ENCODE data around the gene PTPRA. TPM values are rescaled to one million over a fixed set of nuclear protein-coding genes. Genes with fewer than 3 reads are reported as not detected.
A peak's percentile ranks its signal among the peaks of the same experiment; 100 is the strongest.

The PTPRA gene
- total RNA-seq, 4 donors from 2014 or later, result 50.7 to 96.7 (median 64.1) TPM

DNA sequence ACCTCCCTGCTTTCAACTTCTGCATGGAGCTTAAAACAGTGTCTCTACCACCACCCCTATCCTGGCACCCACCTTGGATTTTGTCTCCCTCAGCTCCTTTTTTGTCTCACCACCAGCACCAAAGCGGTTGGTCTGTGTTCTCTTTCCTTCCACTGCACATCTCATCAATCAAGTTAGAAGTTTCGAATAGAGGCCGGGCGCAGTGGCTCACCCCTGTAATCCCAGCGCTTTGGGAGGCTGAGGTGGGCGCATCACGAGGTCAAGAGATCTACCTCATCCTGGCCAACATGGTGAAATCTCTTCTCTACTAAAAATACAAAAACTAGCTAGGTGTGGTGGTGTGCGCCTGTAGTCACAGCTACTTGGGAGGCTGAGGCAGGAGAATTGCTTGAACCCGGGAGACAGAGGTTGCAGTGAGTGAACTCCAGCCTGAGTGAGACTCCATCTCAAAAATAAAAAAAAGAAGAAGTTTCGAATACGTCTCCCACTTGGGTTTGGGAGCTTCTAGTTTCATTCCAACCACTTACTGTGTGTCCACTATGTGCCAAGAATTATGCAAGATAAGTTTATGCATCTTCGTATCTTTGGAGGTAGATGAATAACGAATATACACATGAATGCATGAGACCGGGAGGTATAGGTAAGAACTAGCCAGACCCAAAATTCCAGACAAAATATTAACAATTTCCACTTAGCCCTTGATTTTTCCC lies 38.7 kb upstream of the PTPRA start:
- TF ChIP-seq POLR2A (IDR thresholded peaks at IDR 0.05), result no peak
- TF ChIP-seq, protein P1, sequence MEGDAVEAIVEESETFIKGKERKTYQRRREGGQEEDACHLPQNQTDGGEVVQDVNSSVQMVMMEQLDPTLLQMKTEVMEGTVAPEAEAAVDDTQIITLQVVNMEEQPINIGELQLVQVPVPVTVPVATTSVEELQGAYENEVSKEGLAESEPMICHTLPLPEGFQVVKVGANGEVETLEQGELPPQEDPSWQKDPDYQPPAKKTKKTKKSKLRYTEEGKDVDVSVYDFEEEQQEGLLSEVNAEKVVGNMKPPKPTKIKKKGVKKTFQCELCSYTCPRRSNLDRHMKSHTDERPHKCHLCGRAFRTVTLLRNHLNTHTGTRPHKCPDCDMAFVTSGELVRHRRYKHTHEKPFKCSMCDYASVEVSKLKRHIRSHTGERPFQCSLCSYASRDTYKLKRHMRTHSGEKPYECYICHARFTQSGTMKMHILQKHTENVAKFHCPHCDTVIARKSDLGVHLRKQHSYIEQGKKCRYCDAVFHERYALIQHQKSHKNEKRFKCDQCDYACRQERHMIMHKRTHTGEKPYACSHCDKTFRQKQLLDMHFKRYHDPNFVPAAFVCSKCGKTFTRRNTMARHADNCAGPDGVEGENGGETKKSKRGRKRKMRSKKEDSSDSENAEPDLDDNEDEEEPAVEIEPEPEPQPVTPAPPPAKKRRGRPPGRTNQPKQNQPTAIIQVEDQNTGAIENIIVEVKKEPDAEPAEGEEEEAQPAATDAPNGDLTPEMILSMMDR (IDR thresholded peaks at IDR 0.05), result no peak
- 94 to 97% methylated on average over 14 of the region's 14 CpGs for WGBS, 2 donors
- intact Hi-C loops (cut with DNase I; ENCODE audit: low total_unique reads), result no loop called here
- H3K4me3 ChIP-seq (ENCODE audit: low read depth, poor library complexity, severe bottlenecking), result no peak overlapping the region
- DNase-seq (ENCODE audit: low spot score in 2 of 2), result peak in 1 of 2 donors; percentile 56

- WGBS, 2 donors, result 96 to 97% methylated on average over 5 to 6 of the region's 6 CpGs
- peak in 1 of 2 donors; percentile 57 for DNase-seq (ENCODE audit: low spot score in 2 of 2)
- no peak for TF ChIP-seq POLR2A (IDR thresholded peaks at IDR 0.05)
- TF ChIP-seq, protein P1 (IDR thresholded peaks at IDR 0.05), result no peak
- no peak overlapping the region for H3K4me3 ChIP-seq (ENCODE audit: low read depth, poor library complexity, severe bottlenecking)
- intact Hi-C loops (cut with DNase I; ENCODE audit: low total_unique reads), result no loop called here
Observed at GRCh38 chr20:2835331-2835796, 37.9 kb upstream of the PTPRA start.

DNA sequence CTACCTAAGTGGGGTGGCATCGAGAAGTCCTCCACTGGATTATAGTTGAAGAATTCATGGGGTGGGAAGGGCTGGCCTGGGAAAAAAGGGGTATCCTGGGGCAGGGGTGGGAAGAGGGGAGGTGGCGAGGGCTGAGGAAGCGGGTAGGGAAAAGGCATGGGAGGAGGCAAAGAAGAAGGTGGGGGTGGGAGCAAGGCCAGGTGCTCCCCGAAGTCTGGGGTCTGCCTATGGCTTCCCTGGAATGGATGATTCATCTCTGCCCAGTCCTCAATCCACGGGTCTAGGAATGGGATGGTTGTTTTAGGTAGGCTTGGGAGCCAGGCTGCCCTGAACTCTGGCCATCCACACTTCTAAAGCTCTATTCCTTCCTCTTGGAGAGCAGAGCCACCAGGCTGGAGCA lies 37.2 kb upstream of the PTPRA start:
- TF ChIP-seq, protein P1 (IDR thresholded peaks at IDR 0.05), result no peak
- no peak for TF ChIP-seq POLR2A (IDR thresholded peaks at IDR 0.05)
- DNase-seq (ENCODE audit: low spot score in 2 of 2), result peak in 1 of 2 donors; percentile 58
- intact Hi-C loops (cut with DNase I; ENCODE audit: low total_unique reads), result no loop called here
- WGBS, 2 donors, result 85 to 93% methylated on average over 5 of the region's 5 CpGs
- H3K4me3 ChIP-seq (ENCODE audit: low read depth, poor library complexity, severe bottlenecking), result no peak overlapping the region

DNA sequence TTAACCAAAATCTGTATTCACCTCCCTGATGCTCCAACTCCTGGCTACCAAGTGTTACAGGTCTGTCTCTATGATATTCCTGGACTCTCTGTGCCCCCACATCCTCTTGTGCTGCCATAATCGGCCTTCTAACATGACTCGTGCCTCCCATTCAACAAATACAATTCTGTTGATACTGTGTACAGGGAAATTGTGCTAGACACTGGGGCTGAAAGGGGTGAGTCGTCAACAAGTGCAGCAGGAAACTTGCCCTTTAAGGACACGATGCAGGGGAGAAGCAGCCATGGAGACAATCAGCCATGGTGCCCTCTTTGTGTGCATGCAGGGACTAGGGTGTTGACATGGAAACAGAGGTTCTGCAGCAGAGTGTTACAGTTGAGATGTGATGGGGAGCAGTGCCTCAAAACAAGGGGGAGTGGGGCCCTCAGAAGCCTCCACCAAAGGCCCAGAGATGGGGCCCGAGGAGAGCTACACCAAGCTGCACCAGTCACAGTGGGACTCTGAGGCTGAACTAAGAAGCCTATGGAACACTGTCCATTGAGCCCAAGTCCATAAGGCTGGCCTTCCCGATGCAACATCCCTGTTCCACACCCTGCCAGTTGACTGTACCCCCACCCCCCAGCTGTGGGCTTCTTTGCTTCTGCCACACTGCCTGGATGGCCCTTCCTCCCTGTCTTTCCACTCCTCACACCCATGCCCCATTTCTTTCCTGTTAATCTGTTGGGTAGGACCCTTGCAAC lies 35.9 kb upstream of the PTPRA start:
- TF ChIP-seq POLR2A (IDR thresholded peaks at IDR 0.05), result no peak
- TF ChIP-seq, protein P1 (IDR thresholded peaks at IDR 0.05), result no peak
- DNase-seq (ENCODE audit: low spot score in 2 of 2), result peak in 1 of 2 donors; percentile 66
- intact Hi-C loops (cut with DNase I; ENCODE audit: low total_unique reads), result no loop called here
- H3K4me3 ChIP-seq (ENCODE audit: low read depth, poor library complexity, severe bottlenecking), result no peak overlapping the region
- 87 to 88% methylated on average over 6 of the region's 6 CpGs for WGBS, 2 donors

- WGBS, 2 donors, result 94 to 96% methylated on average over 19 of the region's 19 CpGs
- TF ChIP-seq, protein P1 (IDR thresholded peaks at IDR 0.05), result no peak
- TF ChIP-seq POLR2A (IDR thresholded peaks at IDR 0.05), result no peak
- peak in 1 of 2 donors; percentile 81 for DNase-seq (ENCODE audit: low spot score in 2 of 2)
- H3K4me3 ChIP-seq (ENCODE audit: low read depth, poor library complexity, severe bottlenecking), result no peak overlapping the region
- intact Hi-C loops (cut with DNase I; ENCODE audit: low total_unique reads), result no loop called here
Observed at GRCh38 chr20:2838170-2838797, 35.0 kb upstream of the PTPRA start.
